Stimulated activated CD4-positive, alpha-beta T cell treated with anti-CD3 and anti-CD28 coated beads, Interleukin-15, amount 100 ng/mL, for 1 hour (primary cell): ENCODE data around the gene PPP3CA.

ENCODE experiments used
- DNase-seq, 2 donors: peaks; one replicate each; pipeline ENCODE4 v3.0.0-alpha.2; 2020; ENCODE audit warnings: low read depth in 1 of 2, low spot score in 1 of 2

The PPP3CA gene

GRCh38 chr4:101064541-101065180, 282.7 kb downstream of the PPP3CA start:
- DNase-seq: no peak

GRCh38 chr4:101055392-101055791, 291.9 kb downstream of the PPP3CA start:
- no peak for DNase-seq

- no peak for DNase-seq
Observed at GRCh38 chr4:101050837-101051205, 296.5 kb downstream of the PPP3CA start.

GRCh38 chr4:101050088-101050836, 297.1 kb downstream of the PPP3CA start:
- DNase-seq: no peak

- no peak for DNase-seq
Observed at GRCh38 chr4:101049549-101050001, 297.8 kb downstream of the PPP3CA start.

GRCh38 chr4:101044766-101045165, 302.6 kb downstream of the PPP3CA start:
- no peak for DNase-seq

- DNase-seq: no peak
Observed at GRCh38 chr4:101042847-101043246, 304.5 kb downstream of the PPP3CA start.

- DNase-seq: no peak
Observed at GRCh38 chr4:101040776-101041175, 306.6 kb downstream of the PPP3CA start.

GRCh38 chr4:101039367-101039766, 308.0 kb downstream of the PPP3CA start:
- no peak for DNase-seq

GRCh38 chr4:101037938-101038413, 309.4 kb downstream of the PPP3CA start:
- DNase-seq: no peak

GRCh38 chr4:101037249-101037648, 310.1 kb downstream of the PPP3CA start:
- DNase-seq: no peak

GRCh38 chr4:101035487-101035886, 311.8 kb downstream of the PPP3CA start:
- DNase-seq: no peak

- DNase-seq: no peak
Observed at GRCh38 chr4:101033986-101034385, 313.3 kb downstream of the PPP3CA start.

GRCh38 chr4:101032541-101032940, 314.8 kb downstream of the PPP3CA start:
- DNase-seq: no peak

- DNase-seq: no peak
Observed at GRCh38 chr4:101031971-101032370, 315.4 kb downstream of the PPP3CA start.

- DNase-seq: no peak
Observed at GRCh38 chr4:101028886-101029285, 318.4 kb downstream of the PPP3CA start.

- no peak for DNase-seq
Observed at GRCh38 chr4:101027721-101028120, 319.6 kb downstream of the PPP3CA start.

GRCh38 chr4:101025755-101026154, 321.6 kb downstream of the PPP3CA start:
- DNase-seq: no peak

GRCh38 chr4:101022151-101023024, 324.9 kb downstream of the PPP3CA start:
- no peak for DNase-seq

GRCh38 chr4:101020956-101021355, 326.4 kb downstream of the PPP3CA start:
- DNase-seq: no peak

- DNase-seq: no peak
Observed at GRCh38 chr4:101019941-101020401, 327.4 kb downstream of the PPP3CA start.
